H1 (cell line): ENCODE measurements around the gene B3GALT5. TPM values are rescaled to one million over a fixed set of nuclear protein-coding genes. Genes with fewer than 3 reads are reported as not detected.

Experiments
- CTCF ChIA-PET: fragments of 300-600 bp; sonication (Branson Sonifier 250); formaldehyde crosslinking; loops from one replicate; lab custom pipeline; 2021; ENCODE audit not compliant: partially characterized antibody; lab: Charles Lee
- POLR2A ChIA-PET: fragments of 300-600 bp; sonication (Branson Sonifier 250); formaldehyde crosslinking; loops from one replicate; lab custom pipeline; 2021; ENCODE audit warnings: inconsistent platforms; ENCODE audit not compliant: partially characterized antibody; lab: Charles Lee
- DNase-seq, 2 experiments: peaks; one replicate each; pipeline versions ENCODE4 v3.0.0 to v3.0.0-alpha.2; 2010 to 2022; ENCODE audit warnings: low spot score in 2 of 2, low read depth in 1 of 2, mixed read lengths in 1 of 2
- FAIRE-seq: peaks from 2 replicates; lab custom pipeline; 2011; peaks lifted over from hg19 to GRCh38; lab: Jason Lieb, UNC
- H2AFZ ChIP-seq: 2 replicates; pipeline ENCODE4 v1.8.1; 2012; ENCODE audit warnings: low read length, inconsistent platforms
- H2AK5ac ChIP-seq: 2 replicates; pipeline ENCODE4 v1.6.1; 2013; ENCODE audit warnings: low read depth, low read length
- H2BK120ac ChIP-seq: replicated peaks from 2 replicates; pipeline ENCODE3; 2013; ENCODE audit warnings: low read depth, low read length, inconsistent platforms
- H2BK12ac ChIP-seq: 2 replicates; pipeline ENCODE4 v1.6.1; 2013; ENCODE audit warnings: low read depth, low read length
- H2BK15ac ChIP-seq: 2 replicates; pipeline ENCODE4 v1.6.1; 2013; ENCODE audit warnings: low read length
- H2BK20ac ChIP-seq: 2 replicates; pipeline ENCODE4 v1.6.1; 2013; ENCODE audit warnings: low read length
- H2BK5ac ChIP-seq: 2 replicates; pipeline ENCODE4 v1.6.1; 2013; ENCODE audit warnings: low read depth, low read length
- H3K14ac ChIP-seq: 2 replicates; pipeline ENCODE4 v1.6.1; 2013; ENCODE audit warnings: inconsistent platforms; ENCODE audit not compliant: insufficient read length
- H3K18ac ChIP-seq: 2 replicates; pipeline ENCODE4 v1.6.1; 2013; ENCODE audit warnings: low read length; ENCODE audit errors: extremely low read depth
- H3K23ac ChIP-seq: 2 replicates; pipeline ENCODE4 v1.6.1; 2013; ENCODE audit warnings: inconsistent platforms; ENCODE audit not compliant: insufficient read length
- H3K23me2 ChIP-seq: 2 replicates; pipeline ENCODE4 v1.6.1; 2013; ENCODE audit warnings: low read depth, low read length
- H3K27ac ChIP-seq: 2 replicates; pipeline ENCODE4 v1.6.1; 2011; ENCODE audit warnings: low read depth, low read length, inconsistent platforms
- H3K27me3 ChIP-seq, 4 experiments: replicated peaks in 1 of 4; 1 replicate in 1 of 4; 2 replicates in 3 of 4; pipeline versions ENCODE4 v1.6.1 to v1.8.1; 2011 to 2013; ENCODE audit warnings: low read length in 3 of 4, mild to moderate bottlenecking in 3 of 4, inconsistent platforms in 2 of 4, mixed read lengths in 2 of 4, moderate library complexity in 1 of 4; ENCODE audit not compliant: control insufficient read depth in 3 of 4, insufficient read depth in 3 of 4; ENCODE audit errors: extremely low read depth in 1 of 4
- H3K36me3 ChIP-seq, 4 experiments: 2 replicates each; pipeline versions ENCODE4 v1.6.1 to v1.8.1; 2011 to 2013; ENCODE audit warnings: mild to moderate bottlenecking in 4 of 4, low read length in 3 of 4, moderate library complexity in 2 of 4, control low read depth in 1 of 4, inconsistent platforms in 1 of 4; ENCODE audit not compliant: insufficient read depth in 4 of 4, control insufficient read depth in 2 of 4
- H3K4ac ChIP-seq: replicated peaks from 2 replicates; pipeline ENCODE3; 2013; ENCODE audit warnings: low read length, low read depth, mixed read lengths, inconsistent platforms; ENCODE audit not compliant: insufficient read length
- H3K4me1 ChIP-seq, 4 experiments: replicated peaks in 1 of 4; 1 replicate in 1 of 4; 2 replicates in 3 of 4; pipeline versions ENCODE4 v1.6.1 to v1.8.1; 2011 to 2013; ENCODE audit warnings: low read length in 3 of 4, inconsistent platforms in 2 of 4, mixed read lengths in 1 of 4; ENCODE audit not compliant: insufficient read depth in 4 of 4, control insufficient read depth in 3 of 4
- H3K4me2 ChIP-seq, 2 experiments: 2 replicates each; pipeline versions ENCODE4 v1.6.1 to v1.8.1; 2011 to 2013; ENCODE audit warnings: low read depth in 2 of 2, low read length in 2 of 2, control low read depth in 1 of 2, inconsistent platforms in 1 of 2, mild to moderate bottlenecking in 1 of 2; ENCODE audit not compliant: insufficient read depth in 1 of 2
- H3K4me3 ChIP-seq, 4 experiments: fragments of 200-600, 300-600 bp in 1 of 4; sonication (generic), shearing (Covaris generic), sonication (Bioruptor Twin) in 1 of 4; 2 replicates each; pipeline versions ENCODE4 v1.5.1 to v1.8.1; 2011 to 2016; ENCODE audit warnings: low read length in 4 of 4, low read depth in 3 of 4, control low read depth in 2 of 4, inconsistent platforms in 2 of 4, mild to moderate bottlenecking in 2 of 4, mixed read lengths in 1 of 4, moderate library complexity in 1 of 4; ENCODE audit not compliant: insufficient read depth in 2 of 4; ENCODE audit errors: extremely low read depth in 1 of 4
- H3K56ac ChIP-seq: replicated peaks from 2 replicates; pipeline ENCODE3; 2013; ENCODE audit warnings: low read depth, mild to moderate bottlenecking, mixed read lengths, low read length, inconsistent platforms; ENCODE audit not compliant: insufficient read length
- H3K79me1 ChIP-seq: 2 replicates; pipeline ENCODE4 v1.6.1; 2013; ENCODE audit warnings: low read depth, low read length, control low read depth
- H3K79me2 ChIP-seq, 2 experiments: 2 replicates each; pipeline versions ENCODE4 v1.6.1 to v1.8.1; 2012 to 2013; ENCODE audit warnings: low read length in 2 of 2, mild to moderate bottlenecking in 2 of 2, inconsistent platforms in 1 of 2; ENCODE audit not compliant: insufficient read depth in 2 of 2, control insufficient read depth in 1 of 2
- H3K9ac ChIP-seq, 4 experiments: replicated peaks in 1 of 4; 1 replicate in 1 of 4; 2 replicates in 3 of 4; pipeline versions ENCODE4 v1.6.1 to v1.8.1; 2011 to 2013; ENCODE audit warnings: low read depth in 3 of 4, low read length in 3 of 4, control low read depth in 2 of 4, mild to moderate bottlenecking in 2 of 4, moderate library complexity in 2 of 4, inconsistent platforms in 1 of 4; ENCODE audit errors: extremely low read depth in 1 of 4
- H3K9me3 ChIP-seq, 2 experiments: 2 replicates each; pipeline versions ENCODE4 v1.6.1 to v1.8.1; 2012 to 2013; ENCODE audit warnings: mild to moderate bottlenecking in 2 of 2, moderate library complexity in 2 of 2, control low read depth in 1 of 2, inconsistent platforms in 1 of 2, low read depth in 1 of 2, low read length in 1 of 2, mixed read lengths in 1 of 2; ENCODE audit not compliant: insufficient read depth in 2 of 2
- H4K20me1 ChIP-seq, 2 experiments: replicated peaks in 1 of 2; 2 replicates each; pipeline versions ENCODE3 to v1.8.1; 2011 to 2013; ENCODE audit warnings: inconsistent platforms in 2 of 2, low read length in 2 of 2, mild to moderate bottlenecking in 1 of 2; ENCODE audit not compliant: insufficient read depth in 2 of 2, control insufficient read depth in 1 of 2
- H4K5ac ChIP-seq: 2 replicates; pipeline ENCODE4 v1.6.1; 2013; ENCODE audit warnings: low read length, low read depth, mixed read lengths, inconsistent platforms; ENCODE audit not compliant: insufficient read length
- H4K8ac ChIP-seq: 2 replicates; pipeline ENCODE4 v1.8.0; 2013; ENCODE audit warnings: mild to moderate bottlenecking, moderate library complexity, low read length, inconsistent platforms; ENCODE audit not compliant: insufficient read depth; ENCODE audit errors: extremely low read depth
- H4K91ac ChIP-seq: replicated peaks from 2 replicates; pipeline ENCODE3; 2013; ENCODE audit warnings: low read length, mixed read lengths, inconsistent platforms; ENCODE audit not compliant: insufficient read length
- CBX5 ChIP-seq: fragments of 300-800, 300-1000 bp; sonication (generic); IDR thresholded peaks from 2 replicates; pipeline ENCODE4 v1.7.1; 2016; ENCODE audit warnings: antibody characterized with exemption, low read length, low read depth
- HDAC2 ChIP-seq, 2 experiments: fragments of 300-600 bp in 1 of 2; sonication (generic) in 1 of 2; IDR thresholded peaks; 2 replicates each; pipeline ENCODE4 v1.6.1; 2011 to 2012; ENCODE audit warnings: low read depth in 2 of 2, low read length in 2 of 2, mild to moderate bottlenecking in 2 of 2, moderate library complexity in 2 of 2, borderline replicate concordance in 1 of 2, inconsistent platforms in 1 of 2
- KDM1A ChIP-seq: fragments of 200-600, 300-600 bp; sonication (generic); IDR thresholded peaks from 2 replicates; pipeline ENCODE4 v1.7.1; 2016; ENCODE audit warnings: mild to moderate bottlenecking, low read length, borderline replicate concordance
- NANOG ChIP-seq: IDR thresholded peaks from 2 replicates; pipeline ENCODE4 v1.6.1; 2011; ENCODE audit warnings: low read length, low read depth, mild to moderate bottlenecking, inconsistent platforms; ENCODE audit not compliant: insufficient read depth, poor library complexity, severe bottlenecking
- PHF8 ChIP-seq: fragments of 200-600 bp; sonication (generic); conservative IDR thresholded peaks from 2 replicates; pipeline ENCODE4 v1.7.1; 2012; ENCODE audit warnings: low read depth, mild to moderate bottlenecking, inconsistent platforms, low read length, moderate library complexity
- SIX5 ChIP-seq: IDR thresholded peaks from 2 replicates; pipeline ENCODE4 v1.6.1; 2011; ENCODE audit warnings: mild to moderate bottlenecking, low read depth, low read length
- SRF ChIP-seq: IDR thresholded peaks from 2 replicates; pipeline ENCODE4 v1.6.1; 2011; ENCODE audit warnings: mild to moderate bottlenecking, low read depth, low read length, moderate library complexity
- WGBS, 2 experiments: shearing (Covaris generic) in 1 of 2; methylation state at CpG; one replicate each; pipeline versions ENCODE4 v1.1.6 to v1.1.7; 2013 to 2015; ENCODE audit warnings: low lambda C conversion rate in 2 of 2, mixed read lengths in 2 of 2, inconsistent platforms in 1 of 2, low coverage in 1 of 2, missing lambda C conversion rate in 1 of 2; ENCODE audit not compliant: insufficient replicate concordance in 2 of 2, insufficient coverage in 1 of 2, insufficient read length in 1 of 2; ENCODE audit errors: extremely low coverage in 1 of 2, missing lambda C conversion rate in 1 of 2; 5-methylcytosine and 5-hydroxymethylcytosine counted together
- polyA plus RNA-seq, 7 experiments: library from polyadenylated mRNA; depleted of rRNA in 3 of 7; stranded (reverse) in 5 of 7; unstranded in 2 of 7; fragments of >200 nt in 5 of 7; fragments of 200-250 nt in 2 of 7; gene quantifications; 1 replicate in 5 of 7; 2 replicates in 1 of 7; 4 replicates in 1 of 7; pipeline versions ENCODE4 v1.2.1 to v1.2.3, GENCODE V29; 2011 to 2013; ENCODE audit warnings: missing spikeins in 2 of 7, mixed read lengths in 2 of 7
- total RNA-seq: library from RNA; stranded (reverse); fragmentation: NEBNext Ultra II Directional; extraction: Animal tissue kit (Norgen Biotek cat#: 25700); gene quantifications from 2 replicates; pipeline ENCODE4 v1.2.1, GENCODE V29; 2021
- TF ChIP-seq, protein P1 (sequence below): IDR thresholded peaks from 2 replicates; pipeline ENCODE4 v1.6.1; 2012; ENCODE audit warnings: low read length, inconsistent platforms
- TF ChIP-seq, protein P2 (sequence below): IDR thresholded peaks from 2 replicates; pipeline ENCODE4 v1.6.1; 2011; ENCODE audit warnings: low read depth, mild to moderate bottlenecking, low read length; ENCODE audit not compliant: insufficient read depth

The B3GALT5 gene
- total and polyA plus RNA-seq, 2 of the 8 experiments (the other 6 are each of a cell fraction or from before 2014, with no cell fraction given), result 11.9 to 25.1 TPM

GRCh38 chr21:39654951-39655350 lies 42.2 kb downstream of the B3GALT5 start:
- H4K5ac ChIP-seq, result no peak overlapping the region
- H3K4ac ChIP-seq, result no peak overlapping the region
- CTCF ChIA-PET, result interaction anchor here (0.6 to 0.7 kb wide), 2 partner anchors 59 to 76 kb away, joined by 3 to 4 read pairs; no protein-coding TSS in a partner anchor
- no peak overlapping the region for H3K56ac ChIP-seq
- TF ChIP-seq SRF (no peak), SIX5 (no peak), PHF8 (no peak), KDM1A (no peak), CBX5 (no peak), NANOG (no peak), HDAC2 (IDR thresholded peaks at IDR 0.05; ENCODE audit: borderline replicate concordance in 1 of 2, low read depth in 2 of 2, low read length in 2 of 2) (no peak)
- TF ChIP-seq, protein P1, sequence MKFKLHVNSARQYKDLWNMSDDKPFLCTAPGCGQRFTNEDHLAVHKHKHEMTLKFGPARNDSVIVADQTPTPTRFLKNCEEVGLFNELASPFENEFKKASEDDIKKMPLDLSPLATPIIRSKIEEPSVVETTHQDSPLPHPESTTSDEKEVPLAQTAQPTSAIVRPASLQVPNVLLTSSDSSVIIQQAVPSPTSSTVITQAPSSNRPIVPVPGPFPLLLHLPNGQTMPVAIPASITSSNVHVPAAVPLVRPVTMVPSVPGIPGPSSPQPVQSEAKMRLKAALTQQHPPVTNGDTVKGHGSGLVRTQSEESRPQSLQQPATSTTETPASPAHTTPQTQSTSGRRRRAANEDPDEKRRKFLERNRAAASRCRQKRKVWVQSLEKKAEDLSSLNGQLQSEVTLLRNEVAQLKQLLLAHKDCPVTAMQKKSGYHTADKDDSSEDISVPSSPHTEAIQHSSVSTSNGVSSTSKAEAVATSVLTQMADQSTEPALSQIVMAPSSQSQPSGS, result no peak
- TF ChIP-seq, protein P2, sequence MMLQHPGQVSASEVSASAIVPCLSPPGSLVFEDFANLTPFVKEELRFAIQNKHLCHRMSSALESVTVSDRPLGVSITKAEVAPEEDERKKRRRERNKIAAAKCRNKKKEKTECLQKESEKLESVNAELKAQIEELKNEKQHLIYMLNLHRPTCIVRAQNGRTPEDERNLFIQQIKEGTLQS, result no peak
- WGBS, 2 experiments, result 90% methylated on average over 3 of the region's 3 CpGs; no CpG with 5 or more reads in 1 of the 2 experiments
- H3K4me3 ChIP-seq, result no peak overlapping the region
- H3K9ac ChIP-seq, result no peak overlapping the region
- no peak overlapping the region for H2AFZ ChIP-seq
- no peak overlapping the region for H2BK20ac ChIP-seq
- no peak overlapping the region for H2BK15ac ChIP-seq
- H3K36me3 ChIP-seq, result peaks cover 12 to 63% (median 23%) of the 10 kb centered on the region in 4 experiments
- no peak overlapping the region for H4K91ac ChIP-seq
- H4K20me1 ChIP-seq, result no peaks in the 10 kb centered on the region
- H4K8ac ChIP-seq, result no peak overlapping the region
- POLR2A ChIA-PET, result interaction anchor here (0.6 kb wide), 1 partner anchor 720 kb away, joined by 3 read pairs; no protein-coding TSS in a partner anchor
- H3K14ac ChIP-seq, result no peak overlapping the region
- no peaks in the 10 kb centered on the region; a peak in 1 of 7 replicates for H3K27me3 ChIP-seq
- H3K27ac ChIP-seq, result no peak overlapping the region
- no peak for FAIRE-seq
- H2AK5ac ChIP-seq, result no peak overlapping the region
- no peak overlapping the region for H3K18ac ChIP-seq
- no peaks in the 10 kb centered on the region for H3K23me2 ChIP-seq
- no peak overlapping the region for H3K23ac ChIP-seq
- no peaks in the 10 kb centered on the region for H3K9me3 ChIP-seq
- no peak overlapping the region for H2BK5ac ChIP-seq
- H3K4me2 ChIP-seq, result no peak overlapping the region
- no peak overlapping the region for H2BK12ac ChIP-seq
- H3K79me1 ChIP-seq, result peaks cover 4% of the 10 kb centered on the region; the same call in 1 of the 2 replicates
- peaks cover 0 to 3% (median 0%) of the 10 kb centered on the region in 4 experiments; a peak in 1 of 7 replicates for H3K4me1 ChIP-seq
- peaks cover 0 to 44% of the 10 kb centered on the region in 2 experiments; a peak in 2 of 4 replicates for H3K79me2 ChIP-seq
- no peak overlapping the region for H2BK120ac ChIP-seq
- DNase-seq, result no peak
